Measurements from ENCODE around the gene SPTA1.

Gene SPTA1

GRCh38 chr1:158577561-158577960 lies 109.0 kb downstream of the SPTA1 start:
- no peak for DNase-seq (ENCODE audit: low read depth in 1 of 2, low spot score in 1 of 2)

DNA sequence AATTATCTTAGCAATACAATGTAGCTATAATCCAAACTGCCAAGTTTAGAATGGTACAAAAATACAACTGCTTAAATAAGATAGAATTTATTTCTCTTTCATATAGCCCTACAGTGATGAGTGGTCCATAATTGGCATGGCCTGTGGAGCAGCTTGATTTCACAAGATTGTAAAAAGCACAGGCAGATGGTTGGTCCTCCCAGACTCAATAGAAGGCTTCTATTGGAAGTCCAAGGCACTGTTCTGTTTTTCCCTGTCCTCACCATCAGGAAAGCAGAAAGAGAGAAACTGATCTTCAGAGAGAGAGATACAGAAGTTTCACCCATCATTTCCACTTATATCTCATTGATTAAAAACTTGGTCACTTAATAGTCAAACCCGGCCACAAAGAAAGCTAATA lies 114.3 kb downstream of the SPTA1 start:
- DNase-seq (ENCODE audit: low read depth in 1 of 2, low spot score in 1 of 2) = no peak

- no peak for DNase-seq (ENCODE audit: low read depth in 1 of 2, low spot score in 1 of 2)
Measured at GRCh38 chr1:158570480-158570879, 116.0 kb downstream of the SPTA1 start, which contains the start of gene OR6P1. TSS of gene OR6P1 (minus strand) at chr1:158570580. CDS start at chr1:158563604, 6,976 bp downstream.

DNA sequence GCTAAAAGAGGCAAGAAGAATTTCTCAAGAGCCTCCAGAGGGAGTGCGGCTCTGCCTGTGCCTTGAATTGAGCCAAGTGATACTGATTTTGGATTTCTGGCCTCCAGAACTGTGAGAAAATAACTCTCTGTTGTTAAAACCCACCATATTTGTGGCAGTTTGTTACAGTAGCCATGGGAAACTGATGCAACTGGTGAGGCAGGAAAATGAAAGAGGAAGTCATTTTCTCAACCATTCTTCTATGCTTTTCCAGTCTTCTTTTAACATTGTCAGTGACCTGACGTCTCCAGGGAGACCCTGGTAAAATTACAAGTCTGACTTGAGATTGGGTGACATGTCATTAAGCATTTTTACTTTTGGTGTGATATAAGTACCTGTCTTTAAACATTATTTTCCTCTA lies 121.9 kb downstream of the SPTA1 start:
- DNase-seq (ENCODE audit: low read depth in 1 of 2, low spot score in 1 of 2) = no peak

DNA sequence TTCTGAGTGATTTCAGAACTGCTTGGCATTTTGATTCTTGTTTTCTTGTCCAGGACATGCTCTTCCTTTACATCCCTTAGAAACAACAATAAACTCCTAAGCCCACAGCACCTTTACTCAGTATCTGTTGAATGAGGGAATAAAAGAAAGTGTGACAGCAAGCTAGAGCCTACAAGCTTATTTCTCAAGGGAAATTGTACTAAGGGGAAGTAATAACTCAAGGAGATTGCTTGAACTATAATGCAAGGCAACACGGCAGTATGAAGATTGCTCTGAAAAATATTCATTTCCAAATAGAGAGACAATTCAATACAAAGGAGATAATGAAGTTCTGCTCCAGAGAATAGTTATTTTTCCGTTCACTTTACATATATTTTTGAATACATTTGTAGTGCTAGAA lies 122.7 kb downstream of the SPTA1 start:
- no peak for DNase-seq (ENCODE audit: low read depth in 1 of 2, low spot score in 1 of 2)
